GM23338 (cell line): ENCODE measurements around the gene BTRC. TPM values are rescaled to one million over a fixed set of nuclear protein-coding genes. Genes with fewer than 3 reads are reported as not detected.
"Not testable (repeated sequence)": the region's sequence is repeated elsewhere in the genome, so short reads cannot be mapped to it uniquely, and the experiment has no call there.

Experiments used
- ATAC-seq: fragments of 200-7000 bp; cut with Tn5 transposase; 3 replicates; pipeline ENCODE4 v1.9.1; 2020
- DNase-seq: peaks from one replicate; pipeline ENCODE4 v3.0.0-alpha.2; 2015; ENCODE audit warnings: low spot score
- H2AFZ ChIP-seq: fragments of 200-600 bp; sonication (generic); 2 replicates; pipeline ENCODE4 v1.8.0; 2016; ENCODE audit warnings: antibody characterized with exemption, mild to moderate bottlenecking, moderate library complexity
- H3F3A ChIP-seq: fragments of 200-600 bp; sonication (generic); replicated peaks from 2 replicates; pipeline ENCODE4 v1.8.0; 2017; ENCODE audit warnings: antibody characterized with exemption, mixed run types, low read depth
- H3K27ac ChIP-seq: fragments of 200-600 bp; sonication (generic); 2 replicates; pipeline ENCODE4 v1.6.1; 2016; ENCODE audit warnings: low read depth
- H3K27me3 ChIP-seq: fragments of 200-600 bp; sonication (generic); 2 replicates; pipeline ENCODE4 v1.8.0; 2016; ENCODE audit warnings: mild to moderate bottlenecking, mixed run types, moderate library complexity; ENCODE audit not compliant: insufficient read depth
- H3K36me3 ChIP-seq: fragments of 200-600 bp; sonication (generic); 2 replicates; pipeline ENCODE4 v1.8.0; 2016; ENCODE audit warnings: mild to moderate bottlenecking; ENCODE audit not compliant: insufficient read depth
- H3K4me1 ChIP-seq: fragments of 200-600 bp; sonication (generic); 2 replicates; pipeline ENCODE4 v1.8.0; 2016; ENCODE audit warnings: mild to moderate bottlenecking, moderate library complexity; ENCODE audit not compliant: insufficient read depth
- H3K4me2 ChIP-seq: fragments of 200-600 bp; sonication (generic); 2 replicates; pipeline ENCODE4 v1.7.1; 2017; ENCODE audit warnings: mixed run types
- H3K4me3 ChIP-seq: fragments of 200-600 bp; sonication (generic); 2 replicates; pipeline ENCODE4 v1.6.1; 2016; ENCODE audit warnings: mixed run types
- H3K79me2 ChIP-seq: fragments of 200-600 bp; sonication (generic); replicated peaks from 2 replicates; pipeline ENCODE4 v1.8.0; 2017; ENCODE audit warnings: mild to moderate bottlenecking; ENCODE audit not compliant: insufficient read depth
- H3K9me2 ChIP-seq: fragments of 200-600 bp; sonication (generic); 2 replicates; pipeline ENCODE4 v1.8.0; 2017; ENCODE audit not compliant: insufficient read depth
- H4K20me1 ChIP-seq: fragments of 200-600 bp; sonication (generic); replicated peaks from 2 replicates; pipeline ENCODE4 v1.8.0; 2017; ENCODE audit warnings: mild to moderate bottlenecking; ENCODE audit not compliant: insufficient read depth
- H3K27ac Mint-ChIP-seq: 2 replicates; pipeline ENCODE4 v1.8.0; 2020; ENCODE audit warnings: inconsistent platforms, mild to moderate bottlenecking, moderate library complexity, mixed read lengths
- H3K27me3 Mint-ChIP-seq: 3 replicates; pipeline ENCODE4 v1.8.0; 2022; ENCODE audit warnings: low read depth, mild to moderate bottlenecking, moderate library complexity, mixed read lengths, inconsistent platforms; ENCODE audit not compliant: insufficient read depth, poor library complexity
- H3K36me3 Mint-ChIP-seq: 3 replicates; pipeline ENCODE4 v1.8.0; 2021; ENCODE audit warnings: low read depth, mild to moderate bottlenecking, inconsistent platforms, moderate library complexity, mixed read lengths
- H3K4me1 Mint-ChIP-seq: 3 replicates; pipeline ENCODE4 v1.8.0; 2020; ENCODE audit warnings: mild to moderate bottlenecking, inconsistent platforms, mixed read lengths
- H3K4me3 Mint-ChIP-seq: 3 replicates; pipeline ENCODE4 v1.8.0; 2021; ENCODE audit warnings: moderate library complexity, mild to moderate bottlenecking, inconsistent platforms, mixed read lengths
- H3K9me3 Mint-ChIP-seq: 3 replicates; pipeline ENCODE4 v1.8.0; 2020; ENCODE audit warnings: moderate library complexity, mild to moderate bottlenecking, inconsistent platforms, mixed read lengths
- CREB1 ChIP-seq: fragments of 250-450 bp; sonication (Bioruptor Pico); IDR thresholded peaks from 2 replicates; pipeline ENCODE4 v1.5.0; 2020; ENCODE audit warnings: low read depth, mild to moderate bottlenecking, moderate library complexity
- ETS1 ChIP-seq: IDR thresholded peaks from 2 replicates; pipeline ENCODE4 v1.6.1; 2016; ENCODE audit warnings: antibody characterized with exemption
- EZH2 ChIP-seq: fragments of 200-600 bp; sonication (generic); IDR thresholded peaks from one replicate; pipeline ENCODE4 v1.8.0; 2017; ENCODE audit warnings: antibody characterized with exemption, mild to moderate bottlenecking, low read depth; ENCODE audit not compliant: unreplicated experiment
- EZH2phosphoT487 ChIP-seq: fragments of 200-600 bp; sonication (generic); IDR thresholded peaks from one replicate; pipeline ENCODE4 v1.8.1; 2018; ENCODE audit warnings: antibody characterized with exemption; ENCODE audit not compliant: unreplicated experiment
- JUNB ChIP-seq: IDR thresholded peaks from one replicate; pipeline ENCODE4 v1.6.1; 2016; ENCODE audit warnings: antibody characterized with exemption; ENCODE audit not compliant: unreplicated experiment
- POLR2AphosphoS5 ChIP-seq: IDR thresholded peaks from 2 replicates; pipeline ENCODE4 v1.6.1; 2016; ENCODE audit warnings: antibody characterized with exemption, low read depth
- REST ChIP-seq: IDR thresholded peaks from one replicate; pipeline ENCODE4 v1.6.1; 2018; ENCODE audit warnings: antibody characterized with exemption; ENCODE audit not compliant: unreplicated experiment
- STAT1 ChIP-seq: IDR thresholded peaks from one replicate; pipeline ENCODE4 v1.6.1; 2016; ENCODE audit warnings: antibody characterized with exemption; ENCODE audit not compliant: unreplicated experiment
- ZNF114 ChIP-seq: fragments of 250-450 bp; sonication (Bioruptor Pico); IDR thresholded peaks from 2 replicates; pipeline ENCODE4 v1.5.0; 2020; ENCODE audit warnings: mild to moderate bottlenecking, moderate library complexity
- ZNF462 ChIP-seq: fragments of 250-450 bp; sonication (Bioruptor Pico); IDR thresholded peaks from 2 replicates; pipeline ENCODE4 v1.5.0; 2020; ENCODE audit warnings: mild to moderate bottlenecking, moderate library complexity
- polyA plus RNA-seq: library from polyadenylated mRNA; unstranded; fragments of >200 nt; fragmentation: Nextera tagmentation; extraction: Ambion mirVana; gene quantifications from 2 replicates; pipeline ENCODE4 v1.2.1, GENCODE V29; 2016
- total RNA-seq: library from RNA; depleted of rRNA; stranded (reverse); fragments of >200 nt; shearing (Covaris generic); gene quantifications from 2 replicates; pipeline ENCODE4 v1.2.3, GENCODE V29; 2014

BTRC gene
- total and polyA plus RNA-seq, 2 experiments from 2014 or later: 10.0 to 17.5 TPM

GRCh38 chr10:101389532-101389931 is 35.6 kb downstream of the BTRC start:
- not testable (repeated sequence) for H3K4me2 ChIP-seq, H3K9me3 Mint-ChIP-seq, H3K27me3 ChIP-seq, H3K27ac ChIP-seq, H3K36me3 ChIP-seq, H2AFZ ChIP-seq, H3K27me3 Mint-ChIP-seq, H3K4me3 Mint-ChIP-seq, H3K4me1 ChIP-seq, H3F3A ChIP-seq, H3K4me3 ChIP-seq, DNase-seq, H3K4me1 Mint-ChIP-seq, H3K27ac Mint-ChIP-seq, H4K20me1 ChIP-seq, ATAC-seq, H3K9me2 ChIP-seq, H3K36me3 Mint-ChIP-seq, H3K79me2 ChIP-seq

GRCh38 chr10:101389986-101390531 is 36.1 kb downstream of the BTRC start:
- DNase-seq: no peak
- H3K79me2 ChIP-seq: no peaks in the 10 kb centered on the region
- TF ChIP-seq EZH2 (no peak), ZNF462 (CRISPR knock-in tag) (no peak), ZNF114 (CRISPR knock-in tag) (no peak), REST (no peak), POLR2AphosphoS5 (no peak), ETS1 (no peak), CREB1 (CRISPR knock-in tag) (no peak), JUNB (no peak), EZH2phosphoT487 (no peak), STAT1 (no peak)
- Mint-ChIP-seq H3K27ac (no peak overlapping the region), H3K9me3 (no peaks in the 10 kb centered on the region), H3K4me3 (no peak overlapping the region), H3K4me1 (no peaks in the 10 kb centered on the region; the same call in 2 of the 3 replicates), H3K36me3 (no peaks in the 10 kb centered on the region), H3K27me3 (no peaks in the 10 kb centered on the region)
- no peaks in the 10 kb centered on the region for H3F3A ChIP-seq
- no peak overlapping the region for H3K27ac ChIP-seq
- no peaks in the 10 kb centered on the region for H3K36me3 ChIP-seq
- ATAC-seq: no peak
- H3K9me2 ChIP-seq: no peaks in the 10 kb centered on the region
- no peaks in the 10 kb centered on the region for H3K4me1 ChIP-seq
- no peaks in the 10 kb centered on the region for H3K27me3 ChIP-seq
- no peak overlapping the region for H2AFZ ChIP-seq
- H4K20me1 ChIP-seq: 0 out of 2 replicates have a peak, but pooled peaks cover 5% of the 10 kb centered on the region
- H3K4me2 ChIP-seq: no peak overlapping the region
- H3K4me3 ChIP-seq: no peak overlapping the region
